HepG2 (cell line): ENCODE results near the gene RCOR1. TPM values are rescaled to one million over a fixed set of nuclear protein-coding genes. Genes with fewer than 3 reads are reported as not detected.

Experiments
- BCL6 ChIP-seq: IDR thresholded peaks from 2 replicates; pipeline ENCODE4 v1.6.1; 2016; ENCODE audit warnings: missing genetic modification reagents, missing compliant biosample characterization
- CBX2 ChIP-seq, 2 experiments: fragments of 200-600 bp in 1 of 2; sonication (generic); formaldehyde crosslinking in 1 of 2; IDR thresholded peaks; 2 replicates each; pipeline versions ENCODE4 v1.7.0 to v1.8.1; 2018 to 2022; ENCODE audit warnings: low read depth in 2 of 2, low read length in 1 of 2, mild to moderate bottlenecking in 1 of 2, missing genetic modification reagents in 1 of 2
- DPF2 ChIP-seq: sonication (generic); formaldehyde crosslinking; IDR thresholded peaks from 2 replicates; pipeline ENCODE4 v1.4.0; 2020; ENCODE audit warnings: mild to moderate bottlenecking, low read depth, missing genetic modification reagents, borderline replicate concordance
- FOSL1 ChIP-seq: sonication (generic); formaldehyde crosslinking; IDR thresholded peaks from 2 replicates; pipeline ENCODE4 v1.9.0; 2021; ENCODE audit warnings: missing genetic modification reagents, borderline replicate concordance
- FOXJ3 ChIP-seq: sonication (generic); formaldehyde crosslinking; IDR thresholded peaks from 2 replicates; pipeline ENCODE4 v1.4.0; 2020; ENCODE audit warnings: missing genetic modification reagents, mild to moderate bottlenecking, borderline replicate concordance
- GPN1 ChIP-seq: sonication (generic); formaldehyde crosslinking; IDR thresholded peaks from 2 replicates; pipeline ENCODE4 v1.5.1; 2020; ENCODE audit warnings: missing genetic modification reagents, borderline replicate concordance
- HMGA1 ChIP-seq: sonication (generic); formaldehyde crosslinking; conservative IDR thresholded peaks from 2 replicates; pipeline ENCODE4 v1.4.0; 2020; ENCODE audit warnings: missing genetic modification reagents
- IKZF4 ChIP-seq: sonication (generic); formaldehyde crosslinking; IDR thresholded peaks from 2 replicates; pipeline ENCODE4 v1.5.1; 2020; ENCODE audit warnings: borderline replicate concordance, mild to moderate bottlenecking, low read depth, missing genetic modification reagents; ENCODE audit errors: not compliant biosample characterization
- KDM1A ChIP-seq: IDR thresholded peaks from 2 replicates; pipeline ENCODE4 v1.6.1; 2016; ENCODE audit warnings: missing compliant biosample characterization
- KLF11 ChIP-seq: IDR thresholded peaks from 2 replicates; pipeline ENCODE4 v1.6.1; 2016; ENCODE audit warnings: missing compliant biosample characterization
- MAZ ChIP-seq, 2 experiments: sonication (generic) in 1 of 2; formaldehyde crosslinking in 1 of 2; IDR thresholded peaks; 2 replicates each; pipeline versions ENCODE4 v1.5.0 to v1.6.1; 2012 to 2020; ENCODE audit warnings: low read depth in 2 of 2, mild to moderate bottlenecking in 2 of 2, borderline replicate concordance in 1 of 2, improper control_type of control experiment in 1 of 2, low read length in 1 of 2, missing genetic modification reagents in 1 of 2, moderate library complexity in 1 of 2
- NCOA5 ChIP-seq: sonication (generic); formaldehyde crosslinking; IDR thresholded peaks from 2 replicates; pipeline ENCODE4 v1.4.0; 2020; ENCODE audit warnings: missing genetic modification reagents
- POLR2AphosphoS2 ChIP-seq: IDR thresholded peaks from 2 replicates; pipeline ENCODE4 v1.6.1; 2011; ENCODE audit warnings: low read depth, low read length, improper control_type of control experiment
- PRMT3 ChIP-seq: sonication (generic); formaldehyde crosslinking; IDR thresholded peaks from 2 replicates; pipeline ENCODE4 v1.8.1; 2022; ENCODE audit warnings: low read depth, mild to moderate bottlenecking, moderate library complexity, missing genetic modification reagents, borderline replicate concordance
- RBM39 ChIP-seq: fragments of 200-400 bp; formaldehyde crosslinking; IDR thresholded peaks from one replicate; pipeline ENCODE4 v1.6.1; 2018; ENCODE audit warnings: antibody characterized with exemption, mild to moderate bottlenecking, low read depth, low read length; ENCODE audit not compliant: poor library complexity, severe bottlenecking
- SUZ12 ChIP-seq: fragments of 150-350 bp; IDR thresholded peaks from 2 replicates; pipeline ENCODE4 v1.6.1; 2014; ENCODE audit warnings: low read depth, low read length
- ZKSCAN1 ChIP-seq: fragments of 150-350 bp; IDR thresholded peaks from 2 replicates; pipeline ENCODE4 v1.6.1; 2014; ENCODE audit warnings: low read length
- ZNF235 ChIP-seq: sonication (generic); formaldehyde crosslinking; IDR thresholded peaks from 2 replicates; pipeline ENCODE4 v1.8.1; 2023; ENCODE audit warnings: mild to moderate bottlenecking, missing genetic modification reagents, borderline replicate concordance
- ZNF563 ChIP-seq: sonication (generic); formaldehyde crosslinking; IDR thresholded peaks from 2 replicates; pipeline ENCODE4 v1.8.0; 2022; ENCODE audit warnings: mild to moderate bottlenecking, moderate library complexity, missing genetic modification reagents
- ZNF703 ChIP-seq: sonication (generic); formaldehyde crosslinking; IDR thresholded peaks from 2 replicates; pipeline ENCODE4 v1.5.1; 2020; ENCODE audit warnings: missing genetic modification reagents, mild to moderate bottlenecking, moderate library complexity, borderline replicate concordance
- polyA plus RNA-seq, 8 experiments: library from polyadenylated mRNA; depleted of rRNA in 3 of 8; stranded (reverse) in 7 of 8; unstranded in 1 of 8; fragments of >200 nt; fragmentation: Illumina TruSeq in 4 of 8; extraction: Trizol in 4 of 8; gene quantifications; 2 replicates each; pipeline versions ENCODE4 v1.2.1 to v1.2.3, GENCODE V29; 2011 to 2016; ENCODE audit warnings: low read depth in 4 of 8, missing spikeins in 1 of 8, mixed read lengths in 1 of 8; ENCODE audit not compliant: insufficient read depth in 1 of 8
- total RNA-seq, 5 experiments: library from RNA; depleted of rRNA; stranded (reverse); fragments of >200 nt; fragmentation: Illumina TruSeq; extraction: Trizol; gene quantifications; 2 replicates each; pipeline ENCODE4 v1.2.3, GENCODE V29; 2016; ENCODE audit warnings: low read depth in 1 of 5
- TF ChIP-seq, protein P1 (sequence below): sonication (generic); formaldehyde crosslinking; IDR thresholded peaks from 2 replicates; pipeline ENCODE4 v1.8.0; 2022; ENCODE audit warnings: mild to moderate bottlenecking, missing genetic modification reagents, borderline replicate concordance
- TF ChIP-seq, protein P2 (sequence below): sonication (generic); formaldehyde crosslinking; IDR thresholded peaks from 2 replicates; pipeline ENCODE4 v1.4.0; 2020; ENCODE audit warnings: missing genetic modification reagents
- TF ChIP-seq, protein P3 (sequence below): sonication (generic); formaldehyde crosslinking; IDR thresholded peaks from 2 replicates; pipeline ENCODE4 v1.4.0; 2020; ENCODE audit warnings: missing genetic modification reagents, low read depth, mild to moderate bottlenecking, borderline replicate concordance
- TF ChIP-seq, protein P4 (sequence below): sonication (generic); formaldehyde crosslinking; IDR thresholded peaks from 2 replicates; pipeline ENCODE4 v1.5.0; 2020; ENCODE audit warnings: mild to moderate bottlenecking, low read depth, missing genetic modification reagents, borderline replicate concordance

RCOR1 gene
- total and polyA plus RNA-seq, 2 of the 13 experiments (the other 11 are each of a cell fraction or from before 2014, with no cell fraction given) = 10.2 to 11.1 TPM

DNA sequence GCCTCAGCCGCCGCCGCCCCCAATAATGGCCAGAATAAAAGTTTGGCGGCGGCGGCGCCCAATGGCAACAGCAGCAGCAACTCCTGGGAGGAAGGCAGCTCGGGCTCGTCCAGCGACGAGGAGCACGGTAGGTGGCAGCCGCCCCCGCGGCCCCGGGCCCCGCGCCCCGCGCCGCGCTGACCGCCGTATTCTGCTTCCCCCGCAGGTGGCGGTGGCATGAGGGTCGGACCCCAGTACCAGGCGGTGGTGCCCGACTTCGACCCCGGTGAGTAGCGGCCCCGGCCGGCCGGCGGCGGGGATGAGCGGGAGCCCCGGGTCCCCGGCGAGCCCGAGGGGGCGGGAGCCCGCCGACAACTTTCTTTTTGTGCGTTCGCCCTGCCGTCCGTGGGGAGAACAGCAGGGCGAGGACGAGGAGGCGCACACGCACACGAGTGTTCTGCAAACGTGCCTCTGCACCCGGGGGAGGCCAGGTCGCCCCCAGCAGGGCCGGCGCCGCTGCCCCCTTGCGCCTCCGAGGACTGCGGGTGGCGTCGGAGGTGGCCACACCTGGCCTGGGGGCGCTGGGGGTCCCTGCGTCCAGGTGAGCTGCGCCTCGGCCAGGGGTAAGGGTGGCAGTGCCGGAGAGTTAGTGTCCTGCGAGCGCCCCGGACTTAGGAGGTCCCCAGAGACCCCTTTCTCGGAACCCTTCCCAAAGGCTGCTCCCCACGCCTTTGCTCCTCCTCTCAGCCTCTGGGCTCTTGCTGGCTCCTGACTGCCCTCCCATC is 794 bp downstream of the RCOR1 start (continued):
- no peak for TF ChIP-seq HMGA1 (CRISPR knock-in tag)
- TF ChIP-seq BCL6 (CRISPR knock-in tag) = no peak
- no peak for TF ChIP-seq FOXJ3 (CRISPR knock-in tag)
- TF ChIP-seq GPN1 (CRISPR knock-in tag) = no peak
- no peak for TF ChIP-seq PRMT3
- no peak for TF ChIP-seq NCOA5 (CRISPR knock-in tag)
- TF ChIP-seq FOSL1 (CRISPR knock-in tag) = no peak
- no peak for TF ChIP-seq SUZ12
- no peak for TF ChIP-seq MAZ (IDR thresholded peaks at IDR 0.05; ENCODE audit: borderline replicate concordance, low read depth, low read length)
- TF ChIP-seq MAZ (CRISPR knock-in tag; IDR thresholded peaks at IDR 0.05; ENCODE audit: low read depth) = peak; percentile 60; the same call in 1 of the 2 replicates
- no peak for TF ChIP-seq DPF2 (CRISPR knock-in tag)
- no peak for TF ChIP-seq ZNF563 (CRISPR knock-in tag)
- TF ChIP-seq, protein P1, sequence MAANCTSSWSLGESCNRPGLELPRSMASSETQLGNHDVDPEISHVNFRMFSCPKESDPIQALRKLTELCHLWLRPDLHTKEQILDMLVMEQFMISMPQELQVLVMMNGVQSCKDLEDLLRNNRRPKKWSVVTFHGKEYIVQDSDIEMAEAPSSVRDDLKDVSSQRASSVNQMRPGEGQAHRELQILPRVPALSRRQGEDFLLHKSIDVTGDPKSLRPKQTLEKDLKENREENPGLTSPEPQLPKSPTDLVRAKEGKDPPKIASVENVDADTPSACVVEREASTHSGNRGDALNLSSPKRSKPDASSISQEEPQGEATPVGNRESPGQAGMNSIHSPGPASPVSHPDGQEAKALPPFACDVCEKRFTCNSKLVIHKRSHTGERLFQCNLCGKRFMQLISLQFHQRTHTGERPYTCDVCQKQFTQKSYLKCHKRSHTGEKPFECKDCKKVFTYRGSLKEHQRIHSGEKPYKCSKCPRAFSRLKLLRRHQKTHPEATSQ (CRISPR knock-in tag) = no peak
- TF ChIP-seq, protein P2, sequence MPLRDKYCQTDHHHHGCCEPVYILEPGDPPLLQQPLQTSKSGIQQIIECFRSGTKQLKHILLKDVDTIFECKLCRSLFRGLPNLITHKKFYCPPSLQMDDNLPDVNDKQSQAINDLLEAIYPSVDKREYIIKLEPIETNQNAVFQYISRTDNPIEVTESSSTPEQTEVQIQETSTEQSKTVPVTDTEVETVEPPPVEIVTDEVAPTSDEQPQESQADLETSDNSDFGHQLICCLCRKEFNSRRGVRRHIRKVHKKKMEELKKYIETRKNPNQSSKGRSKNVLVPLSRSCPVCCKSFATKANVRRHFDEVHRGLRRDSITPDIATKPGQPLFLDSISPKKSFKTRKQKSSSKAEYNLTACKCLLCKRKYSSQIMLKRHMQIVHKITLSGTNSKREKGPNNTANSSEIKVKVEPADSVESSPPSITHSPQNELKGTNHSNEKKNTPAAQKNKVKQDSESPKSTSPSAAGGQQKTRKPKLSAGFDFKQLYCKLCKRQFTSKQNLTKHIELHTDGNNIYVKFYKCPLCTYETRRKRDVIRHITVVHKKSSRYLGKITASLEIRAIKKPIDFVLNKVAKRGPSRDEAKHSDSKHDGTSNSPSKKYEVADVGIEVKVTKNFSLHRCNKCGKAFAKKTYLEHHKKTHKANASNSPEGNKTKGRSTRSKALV (CRISPR knock-in tag) = no peak
- no peak for TF ChIP-seq KDM1A (CRISPR knock-in tag)
- TF ChIP-seq ZKSCAN1 = no peak
- TF ChIP-seq ZNF703 = no peak
- TF ChIP-seq, protein P3, sequence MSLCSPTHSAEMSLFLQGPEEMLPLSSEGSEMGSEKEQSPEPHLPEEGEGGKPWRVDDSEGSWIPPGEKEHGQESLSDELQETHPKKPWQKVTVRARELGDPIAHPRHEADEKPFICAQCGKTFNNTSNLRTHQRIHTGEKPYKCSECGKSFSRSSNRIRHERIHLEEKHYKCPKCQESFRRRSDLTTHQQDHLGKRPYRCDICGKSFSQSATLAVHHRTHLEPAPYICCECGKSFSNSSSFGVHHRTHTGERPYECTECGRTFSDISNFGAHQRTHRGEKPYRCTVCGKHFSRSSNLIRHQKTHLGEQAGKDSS (CRISPR knock-in tag) = no peak
- no peak for TF ChIP-seq IKZF4 (CRISPR knock-in tag)
- TF ChIP-seq, protein P4, sequence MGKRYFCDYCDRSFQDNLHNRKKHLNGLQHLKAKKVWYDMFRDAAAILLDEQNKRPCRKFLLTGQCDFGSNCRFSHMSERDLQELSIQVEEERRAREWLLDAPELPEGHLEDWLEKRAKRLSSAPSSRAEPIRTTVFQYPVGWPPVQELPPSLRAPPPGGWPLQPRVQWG (CRISPR knock-in tag) = no peak
- TF ChIP-seq ZNF235 (CRISPR knock-in tag) = no peak
- TF ChIP-seq CBX2 (IDR thresholded peaks at IDR 0.05; ENCODE audit: low read depth, low read length) = no peak
- no peak for TF ChIP-seq CBX2 (CRISPR knock-in tag; IDR thresholded peaks at IDR 0.05; ENCODE audit: low read depth)
- no peak for TF ChIP-seq POLR2AphosphoS2
- TF ChIP-seq KLF11 (CRISPR knock-in tag) = no peak
- no peak for TF ChIP-seq RBM39
